K562 (cell line): ENCODE data around the gene GMDS. TPM values are rescaled to one million over a fixed set of nuclear protein-coding genes. Genes with fewer than 3 reads are reported as not detected.

ENCODE experiments used
- ATAC-seq: fragments of 200-7000 bp; cut with Tn5 transposase; 3 replicates; pipeline ENCODE4 v1.9.1; 2020; ENCODE audit warnings: moderate library complexity
- BruUV-seq: library from RNA; stranded (reverse); fragments of 400-500 nt; replicated peaks from 2 replicates; lab custom pipeline; 2021; lab: Mats Ljungman, UMichigan
- CTCF ChIA-PET: fragments of 300-600 bp; formaldehyde crosslinking; extraction: SDS; loops from one replicate; lab custom pipeline; 2021; ENCODE audit warnings: low intra/inter-chr PET ratio; lab: Yijun Ruan, JAX
- POLR2A ChIA-PET: fragments of 300-600, 350-650 bp; sonication (Branson Sonifier 250); formaldehyde crosslinking; extraction: SDS; loops from one replicate; lab custom pipeline; 2021; ENCODE audit warnings: antibody characterized with exemption, inconsistent platforms; lab: Yijun Ruan, JAX
- DNase-seq, 4 experiments: peaks; one replicate each; pipeline versions ENCODE4 v3.0.0 to v3.0.0-alpha.2; 2011 to 2018; ENCODE audit warnings: low spot score in 3 of 4, mixed read lengths in 3 of 4; ENCODE audit errors: extremely low read depth in 1 of 4
- FAIRE-seq: peaks from 2 replicates; lab custom pipeline; 2011; peaks lifted over from hg19 to GRCh38; lab: Jason Lieb, UNC
- H2AFZ ChIP-seq: 2 replicates; pipeline ENCODE4 v1.6.0; 2011; ENCODE audit warnings: low read depth, low read length, control low read depth, inconsistent platforms
- H3K27ac ChIP-seq: fragments of 200-600 bp; 3 replicates; pipeline ENCODE4 v1.8.0; 2011; ENCODE audit warnings: low read depth, mild to moderate bottlenecking, control low read depth, inconsistent platforms, low read length, moderate library complexity, mixed read lengths; ENCODE audit errors: extremely low read depth
- H3K27me3 ChIP-seq, 2 experiments: fragments of 300-600 bp in 1 of 2; 2 replicates in 1 of 2; 3 replicates in 1 of 2; pipeline versions ENCODE4 v1.6.0 to v1.8.0; 2011; ENCODE audit warnings: inconsistent platforms in 2 of 2, low read length in 2 of 2, mild to moderate bottlenecking in 1 of 2, mixed read lengths in 1 of 2, moderate library complexity in 1 of 2; ENCODE audit not compliant: control insufficient read depth in 2 of 2, insufficient read depth in 2 of 2
- H3K36me3 ChIP-seq: fragments of 300-600 bp; 3 replicates; pipeline ENCODE4 v1.8.0; 2011; ENCODE audit warnings: mild to moderate bottlenecking, low read length, inconsistent platforms; ENCODE audit not compliant: control insufficient read depth, insufficient read depth
- H3K4me1 ChIP-seq, 2 experiments: fragments of 200-600 bp in 1 of 2; replicated peaks in 1 of 2; 2 replicates in 1 of 2; 3 replicates in 1 of 2; pipeline versions ENCODE4 v1.5.1 to v1.8.0; 2011; ENCODE audit warnings: inconsistent platforms in 2 of 2, low read length in 2 of 2, mild to moderate bottlenecking in 1 of 2, mixed read lengths in 1 of 2, moderate library complexity in 1 of 2; ENCODE audit not compliant: control insufficient read depth in 2 of 2, insufficient read depth in 2 of 2
- H3K4me2 ChIP-seq: 2 replicates; pipeline ENCODE4 v1.6.1; 2011; ENCODE audit warnings: low read length, control low read depth, inconsistent platforms, mixed read lengths; ENCODE audit not compliant: insufficient read depth
- H3K4me3 ChIP-seq: fragments of 200-600 bp; sonication (generic), shearing (Covaris generic); 2 replicates; pipeline ENCODE4 v1.5.1; 2016; ENCODE audit warnings: control low read depth, inconsistent platforms
- H3K79me2 ChIP-seq: fragments of 200-600 bp; 3 replicates; pipeline ENCODE4 v1.8.0; 2011; ENCODE audit warnings: low read length, inconsistent platforms; ENCODE audit not compliant: control insufficient read depth, insufficient read depth
- H3K9ac ChIP-seq, 2 experiments: 2 replicates each; pipeline versions ENCODE4 v1.6.0 to v1.6.1; 2011; ENCODE audit warnings: low read depth in 2 of 2, low read length in 2 of 2, control low read depth in 1 of 2, inconsistent platforms in 1 of 2, mild to moderate bottlenecking in 1 of 2, mixed read lengths in 1 of 2; ENCODE audit not compliant: insufficient read depth in 1 of 2
- H3K9me1 ChIP-seq: one replicate; pipeline ENCODE4 v1.6.0; 2011; ENCODE audit warnings: inconsistent platforms, mild to moderate bottlenecking, low read length, moderate library complexity; ENCODE audit not compliant: control insufficient read depth, insufficient read depth
- H3K9me3 ChIP-seq: replicated peaks from 2 replicates; pipeline ENCODE4 v1.5.1; 2011; ENCODE audit warnings: low read depth, low read length, inconsistent platforms; ENCODE audit not compliant: control insufficient read depth, insufficient read depth
- H4K20me1 ChIP-seq: replicated peaks from 2 replicates; pipeline ENCODE4 v1.6.1; 2011; ENCODE audit warnings: low read length, inconsistent platforms, mixed read lengths; ENCODE audit not compliant: control insufficient read depth, insufficient read depth
- ARID1B ChIP-seq: fragments of 450-650 bp; IDR thresholded peaks from 2 replicates; pipeline ENCODE4 v1.6.1; 2016; ENCODE audit warnings: antibody characterized with exemption, mild to moderate bottlenecking, inconsistent platforms
- CTBP1 ChIP-seq: fragments of 450-650 bp; IDR thresholded peaks from 2 replicates; pipeline ENCODE4 v1.6.1; 2016; ENCODE audit warnings: borderline replicate concordance
- NCOA4 ChIP-seq: fragments of 450-650 bp; IDR thresholded peaks from 2 replicates; pipeline ENCODE4 v1.6.1; 2018; ENCODE audit warnings: mild to moderate bottlenecking; ENCODE audit not compliant: partially characterized antibody
- PHF8 ChIP-seq: fragments of 200-600 bp; sonication (generic); IDR thresholded peaks from 2 replicates; pipeline ENCODE4 v1.6.1; 2012; ENCODE audit warnings: mixed run types, mild to moderate bottlenecking, inconsistent platforms, low read length, moderate library complexity, borderline replicate concordance
- RB1 ChIP-seq: fragments of 450-650 bp; IDR thresholded peaks from 2 replicates; pipeline ENCODE4 v1.6.1; 2017; ENCODE audit warnings: low read depth, mild to moderate bottlenecking
- TAF15 ChIP-seq: fragments of 200-400 bp; formaldehyde crosslinking; IDR thresholded peaks from 2 replicates; pipeline ENCODE4 v1.6.1; 2017; ENCODE audit warnings: mild to moderate bottlenecking, low read depth, low read length, moderate library complexity
- TCF7 ChIP-seq: sonication (generic); IDR thresholded peaks from 2 replicates; pipeline ENCODE4 v1.6.1; 2016; ENCODE audit warnings: antibody characterized with exemption, borderline replicate concordance
- WGBS: fragments of 100-300 bp; shearing (Covaris generic); methylation state at CpG from one replicate; pipeline ENCODE4 v1.1.6; 2016; ENCODE audit warnings: low coverage, mixed read lengths; ENCODE audit not compliant: insufficient coverage; ENCODE audit errors: missing lambda C conversion rate; 5-methylcytosine and 5-hydroxymethylcytosine counted together
- in situ Hi-C: fragments of 300-500 bp; cut with MboI; formaldehyde crosslinking; loops from 4 replicates; pipeline ENCODE4 v1.15.0; 2018; ENCODE audit warnings: inconsistent platforms, mixed read lengths
- intact Hi-C: fragments of 100-400 bp; cut with micrococcal nuclease; formaldehyde crosslinking; loops from 2 replicates; pipeline ENCODE4 v1.14.2; 2022
- polyA plus RNA-seq, 8 experiments: library from polyadenylated mRNA; depleted of rRNA in 4 of 8; stranded (reverse) in 5 of 8; unstranded in 3 of 8; fragments of >200 nt; fragmentation: Nextera tagmentation in 2 of 8; fragmentation: Illumina TruSeq in 1 of 8; extraction: Ambion mirVana in 2 of 8; extraction: Trizol in 1 of 8; gene quantifications; 2 replicates each; pipeline versions ENCODE4 v1.2.1 to v1.2.3, GENCODE V29; 2011 to 2014; ENCODE audit warnings: inconsistent platforms in 1 of 8, missing spikeins in 1 of 8
- total RNA-seq, 7 experiments: library from RNA; depleted of rRNA in 6 of 7; stranded (reverse); fragments of >200 nt in 6 of 7; fragmentation: Illumina TruSeq in 2 of 7; extraction: Trizol in 2 of 7; gene quantifications; 2 replicates each; pipeline versions ENCODE4 v1.2.1 to v1.2.3, GENCODE V29; 2011 to 2021; ENCODE audit warnings: low replicate concordance in 1 of 7
- TF ChIP-seq, protein P1 (sequence below): fragments of 450-650 bp; formaldehyde crosslinking; IDR thresholded peaks from 2 replicates; pipeline ENCODE4 v1.4.0; 2022; ENCODE audit warnings: mild to moderate bottlenecking, moderate library complexity
- TF ChIP-seq, protein P2 (sequence below): fragments of 450-650 bp; IDR thresholded peaks from 2 replicates; pipeline ENCODE4 v1.6.1; 2016; ENCODE audit warnings: mild to moderate bottlenecking
- TF ChIP-seq, protein P3 (sequence below): fragments of 450-650 bp; IDR thresholded peaks from 2 replicates; pipeline ENCODE4 v1.6.1; 2017; ENCODE audit warnings: mild to moderate bottlenecking, moderate library complexity
- TF ChIP-seq, protein P4 (sequence below): IDR thresholded peaks from 2 replicates; pipeline ENCODE4 v1.6.1; 2016; ENCODE audit warnings: missing genetic modification characterization, missing compliant biosample characterization

GMDS gene
- total and polyA plus RNA-seq, 9 of the 15 experiments (the other 6 are each of a cell fraction or from before 2014, with no cell fraction given): 0.48 to 31.8 (median 13.4) TPM

DNA sequence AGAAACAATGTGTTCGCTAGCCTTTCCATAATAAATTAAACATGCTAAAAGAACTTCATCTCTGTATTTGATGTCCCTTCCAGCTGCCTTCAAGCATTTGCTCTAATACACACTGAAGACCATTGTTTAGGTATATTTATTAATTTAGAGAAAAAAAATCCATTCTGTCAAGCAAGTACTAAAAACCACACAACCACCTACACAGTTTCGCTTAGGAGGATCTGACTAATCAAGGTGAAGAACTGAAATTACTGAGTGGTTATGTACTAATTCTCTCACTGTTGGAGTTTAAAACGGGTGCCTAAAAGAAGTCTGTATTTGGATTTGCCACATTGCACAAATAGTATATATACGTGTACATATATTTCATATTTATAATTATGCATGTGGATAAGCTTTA is 58.9 kb downstream of the GMDS start:
- CTCF ChIA-PET: no interaction called here
- no peaks in the 10 kb centered on the region for H3K36me3 ChIP-seq
- no peaks in the 10 kb centered on the region for H3K79me2 ChIP-seq
- H3K9ac ChIP-seq: no peak overlapping the region
- intact Hi-C loops: no loop called here
- H3K27me3 ChIP-seq: peaks cover 5 to 18% of the 10 kb centered on the region in 2 experiments; a peak in 3 of 5 replicates
- H3K9me1 ChIP-seq: no peaks in the 10 kb centered on the region
- no peak overlapping the region for H3K27ac ChIP-seq
- no peak for ATAC-seq
- no peak for FAIRE-seq
- WGBS: 3% methylated on average over 4 of the region's 4 CpGs
- DNase-seq: no peak
- H4K20me1 ChIP-seq: peaks cover 17% of the 10 kb centered on the region; the same call in 1 of the 2 replicates
- no peak overlapping the region for H3K4me2 ChIP-seq
- H3K4me1 ChIP-seq: peaks cover 0 to 5% of the 10 kb centered on the region in 2 experiments; a peak in 1 of 5 replicates
- H2AFZ ChIP-seq: no peak overlapping the region
- no peaks in the 10 kb centered on the region for H3K9me3 ChIP-seq
- no TSS peak for BruUV-seq
- in situ Hi-C loops: loop anchor here (10.0 kb wide), 1 partner anchor 582 kb away; the partner anchor contains the start of gene FOXC1
- no peak overlapping the region for H3K4me3 ChIP-seq
- TF ChIP-seq TCF7 (no peak), TAF15 (no peak), RB1 (no peak), NCOA4 (no peak), ARID1B (no peak), CTBP1 (no peak), PHF8 (no peak)
- TF ChIP-seq, protein P1, sequence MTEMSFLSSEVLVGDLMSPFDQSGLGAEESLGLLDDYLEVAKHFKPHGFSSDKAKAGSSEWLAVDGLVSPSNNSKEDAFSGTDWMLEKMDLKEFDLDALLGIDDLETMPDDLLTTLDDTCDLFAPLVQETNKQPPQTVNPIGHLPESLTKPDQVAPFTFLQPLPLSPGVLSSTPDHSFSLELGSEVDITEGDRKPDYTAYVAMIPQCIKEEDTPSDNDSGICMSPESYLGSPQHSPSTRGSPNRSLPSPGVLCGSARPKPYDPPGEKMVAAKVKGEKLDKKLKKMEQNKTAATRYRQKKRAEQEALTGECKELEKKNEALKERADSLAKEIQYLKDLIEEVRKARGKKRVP (CRISPR knock-in tag): no peak
- TF ChIP-seq, protein P2, sequence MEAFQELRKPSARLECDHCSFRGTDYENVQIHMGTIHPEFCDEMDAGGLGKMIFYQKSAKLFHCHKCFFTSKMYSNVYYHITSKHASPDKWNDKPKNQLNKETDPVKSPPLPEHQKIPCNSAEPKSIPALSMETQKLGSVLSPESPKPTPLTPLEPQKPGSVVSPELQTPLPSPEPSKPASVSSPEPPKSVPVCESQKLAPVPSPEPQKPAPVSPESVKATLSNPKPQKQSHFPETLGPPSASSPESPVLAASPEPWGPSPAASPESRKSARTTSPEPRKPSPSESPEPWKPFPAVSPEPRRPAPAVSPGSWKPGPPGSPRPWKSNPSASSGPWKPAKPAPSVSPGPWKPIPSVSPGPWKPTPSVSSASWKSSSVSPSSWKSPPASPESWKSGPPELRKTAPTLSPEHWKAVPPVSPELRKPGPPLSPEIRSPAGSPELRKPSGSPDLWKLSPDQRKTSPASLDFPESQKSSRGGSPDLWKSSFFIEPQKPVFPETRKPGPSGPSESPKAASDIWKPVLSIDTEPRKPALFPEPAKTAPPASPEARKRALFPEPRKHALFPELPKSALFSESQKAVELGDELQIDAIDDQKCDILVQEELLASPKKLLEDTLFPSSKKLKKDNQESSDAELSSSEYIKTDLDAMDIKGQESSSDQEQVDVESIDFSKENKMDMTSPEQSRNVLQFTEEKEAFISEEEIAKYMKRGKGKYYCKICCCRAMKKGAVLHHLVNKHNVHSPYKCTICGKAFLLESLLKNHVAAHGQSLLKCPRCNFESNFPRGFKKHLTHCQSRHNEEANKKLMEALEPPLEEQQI: no peak
- TF ChIP-seq, protein P3, sequence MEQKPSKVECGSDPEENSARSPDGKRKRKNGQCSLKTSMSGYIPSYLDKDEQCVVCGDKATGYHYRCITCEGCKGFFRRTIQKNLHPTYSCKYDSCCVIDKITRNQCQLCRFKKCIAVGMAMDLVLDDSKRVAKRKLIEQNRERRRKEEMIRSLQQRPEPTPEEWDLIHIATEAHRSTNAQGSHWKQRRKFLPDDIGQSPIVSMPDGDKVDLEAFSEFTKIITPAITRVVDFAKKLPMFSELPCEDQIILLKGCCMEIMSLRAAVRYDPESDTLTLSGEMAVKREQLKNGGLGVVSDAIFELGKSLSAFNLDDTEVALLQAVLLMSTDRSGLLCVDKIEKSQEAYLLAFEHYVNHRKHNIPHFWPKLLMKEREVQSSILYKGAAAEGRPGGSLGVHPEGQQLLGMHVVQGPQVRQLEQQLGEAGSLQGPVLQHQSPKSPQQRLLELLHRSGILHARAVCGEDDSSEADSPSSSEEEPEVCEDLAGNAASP: no peak
- TF ChIP-seq, protein P4, sequence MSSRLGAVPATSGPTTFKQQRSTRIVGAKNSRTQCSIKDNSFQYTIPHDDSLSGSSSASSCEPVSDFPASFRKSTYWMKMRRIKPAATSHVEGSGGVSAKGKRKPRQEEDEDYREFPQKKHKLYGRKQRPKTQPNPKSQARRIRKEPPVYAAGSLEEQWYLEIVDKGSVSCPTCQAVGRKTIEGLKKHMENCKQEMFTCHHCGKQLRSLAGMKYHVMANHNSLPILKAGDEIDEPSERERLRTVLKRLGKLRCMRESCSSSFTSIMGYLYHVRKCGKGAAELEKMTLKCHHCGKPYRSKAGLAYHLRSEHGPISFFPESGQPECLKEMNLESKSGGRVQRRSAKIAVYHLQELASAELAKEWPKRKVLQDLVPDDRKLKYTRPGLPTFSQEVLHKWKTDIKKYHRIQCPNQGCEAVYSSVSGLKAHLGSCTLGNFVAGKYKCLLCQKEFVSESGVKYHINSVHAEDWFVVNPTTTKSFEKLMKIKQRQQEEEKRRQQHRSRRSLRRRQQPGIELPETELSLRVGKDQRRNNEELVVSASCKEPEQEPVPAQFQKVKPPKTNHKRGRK (tag): no peak
- POLR2A ChIA-PET: no interaction called here
